ENCODE results near the gene PDCD5.

PDCD5 gene

GRCh38 chr19:32606289-32606688 is 25.3 kb downstream of the PDCD5 start:
- H3K4me3 ChIP-seq (ENCODE audit: low read depth, low read length), result no peak overlapping the region
- peaks cover 57 to 97% of the 10 kb centered on the region in 2 experiments for H3K36me3 ChIP-seq (ENCODE audit: control insufficient read depth in 2 of 2, insufficient read depth in 1 of 2, low read length in 2 of 2)
- ChIA-PET CTCF (interaction anchor here (0.7 kb wide), 1 partner anchor 1940 kb away, joined by 3 read pairs; no protein-coding TSS in a partner anchor), POLR2A (no interaction called here)
- H3K9me3 ChIP-seq (ENCODE audit: control insufficient read depth, insufficient read depth, low read depth, low read length), result peaks cover 4% of the 10 kb centered on the region
- no peak for TF ChIP-seq ZNF549 (tag by site-specific recombination; IDR thresholded peaks at IDR 0.05)
- 0 out of 2 replicates have a peak, but pooled peaks have one; percentile 26 for TF ChIP-seq PRDM1 (tag by site-specific recombination; IDR thresholded peaks at IDR 0.05)
- H3K4me1 ChIP-seq (ENCODE audit: control insufficient read depth, insufficient read depth, low read length), result no peaks in the 10 kb centered on the region
- H3K27ac ChIP-seq (ENCODE audit: extremely low read depth, low read depth, low read length), result no peak overlapping the region

- H3K4me1 ChIP-seq (ENCODE audit: control insufficient read depth, insufficient read depth, low read length), result no peaks in the 10 kb centered on the region
- peaks cover 56 to 97% of the 10 kb centered on the region in 2 experiments for H3K36me3 ChIP-seq (ENCODE audit: control insufficient read depth in 2 of 2, insufficient read depth in 1 of 2, low read length in 2 of 2)
- TF ChIP-seq SP7 (tag by site-specific recombination; IDR thresholded peaks at IDR 0.05), result no peak
- TF ChIP-seq SCRT1 (tag by site-specific recombination; IDR thresholded peaks at IDR 0.05; ENCODE audit: borderline replicate concordance), result no peak
- TF ChIP-seq ZNF664 (tag by site-specific recombination; IDR thresholded peaks at IDR 0.05), result no peak
- no peak for TF ChIP-seq ZSCAN23 (tag by site-specific recombination; IDR thresholded peaks at IDR 0.05)
- no peak for TF ChIP-seq ZNF518A (tag by site-specific recombination; conservative IDR thresholded peaks at IDR 0.05; ENCODE audit: low read depth)
- TF ChIP-seq SETDB1 (IDR thresholded peaks at IDR 0.05; ENCODE audit: insufficient read length, low read length), result no peak
- TF ChIP-seq ZNF707 (tag by site-specific recombination; IDR thresholded peaks at IDR 0.05), result no peak
- no peak for TF ChIP-seq ZNF600 (tag by site-specific recombination; IDR thresholded peaks at IDR 0.05)
- TF ChIP-seq ATF2 (tag by site-specific recombination; IDR thresholded peaks at IDR 0.05; ENCODE audit: low read depth), result no peak
- no peak for TF ChIP-seq ZNF473 (tag by site-specific recombination; IDR thresholded peaks at IDR 0.05)
- TF ChIP-seq YY2 (tag by site-specific recombination; IDR thresholded peaks at IDR 0.05), result no peak
- TF ChIP-seq ZNF311 (tag by site-specific recombination; IDR thresholded peaks at IDR 0.05; ENCODE audit: borderline replicate concordance), result no peak
- TF ChIP-seq ZNF626 (tag by site-specific recombination; IDR thresholded peaks at IDR 0.05), result no peak
- TF ChIP-seq PRDM6 (tag by site-specific recombination; IDR thresholded peaks at IDR 0.05), result no peak
- TF ChIP-seq ZNF560 (tag by site-specific recombination; IDR thresholded peaks at IDR 0.05; ENCODE audit: borderline replicate concordance), result no peak
- no peak for TF ChIP-seq ZNF248 (tag by site-specific recombination; IDR thresholded peaks at IDR 0.05)
- ChIA-PET POLR2A (no interaction called here), CTCF (interaction anchor here (1.9 kb wide), 1 partner anchor 7 kb away, joined by 5 read pairs; no protein-coding TSS in a partner anchor)
- H3K9me3 ChIP-seq (ENCODE audit: control insufficient read depth, insufficient read depth, low read depth, low read length), result peaks cover 6% of the 10 kb centered on the region
- H3K4me3 ChIP-seq (ENCODE audit: low read depth, low read length), result no peak overlapping the region
- no peak overlapping the region for H3K27ac ChIP-seq (ENCODE audit: extremely low read depth, low read depth, low read length)
Measured at GRCh38 chr19:32607479-32607878, 26.5 kb downstream of the PDCD5 start.
